Measurements from ENCODE around the gene DDX4. TPM values are rescaled to one million over a fixed set of nuclear protein-coding genes. Genes with fewer than 3 reads are reported as not detected.

The DDX4 gene
- total RNA-seq, 1 donor from 2014 or later: not detected

GRCh38 chr5:55699041-55699688 is 38.7 kb upstream of the DDX4 start:
- no peak overlapping the region for H3K27ac Mint-ChIP-seq
- TF ChIP-seq CTCF (IDR thresholded peaks at IDR 0.05; ENCODE audit: unreplicated experiment): no peak
- H3K27me3 Mint-ChIP-seq (ENCODE audit: low read depth): no peaks in the 10 kb centered on the region
- H3K9me3 Mint-ChIP-seq: peaks cover 7% of the 10 kb centered on the region
- H3K4me3 Mint-ChIP-seq: no peak overlapping the region
- no peak for DNase-seq (ENCODE audit: low spot score in 2 of 2, unreplicated experiment in 2 of 2)
- H3K36me3 Mint-ChIP-seq: peaks cover 46% of the 10 kb centered on the region
- H3K4me1 Mint-ChIP-seq: no peaks in the 10 kb centered on the region

GRCh38 chr5:55700745-55701144 is 37.1 kb upstream of the DDX4 start:
- H3K36me3 Mint-ChIP-seq: peaks cover 39% of the 10 kb centered on the region
- no peak for TF ChIP-seq CTCF (IDR thresholded peaks at IDR 0.05; ENCODE audit: unreplicated experiment)
- no peaks in the 10 kb centered on the region for H3K4me1 Mint-ChIP-seq
- peaks cover 7% of the 10 kb centered on the region for H3K9me3 Mint-ChIP-seq
- H3K4me3 Mint-ChIP-seq: no peak overlapping the region
- no peak for DNase-seq (ENCODE audit: low spot score in 2 of 2, unreplicated experiment in 2 of 2)
- no peak overlapping the region for H3K27ac Mint-ChIP-seq
- H3K27me3 Mint-ChIP-seq (ENCODE audit: low read depth): no peaks in the 10 kb centered on the region

GRCh38 chr5:55701462-55702103 is 36.3 kb upstream of the DDX4 start:
- no peak for DNase-seq (ENCODE audit: low spot score in 2 of 2, unreplicated experiment in 2 of 2)
- Mint-ChIP-seq H3K4me1 (no peaks in the 10 kb centered on the region), H3K27me3 (ENCODE audit: low read depth) (no peaks in the 10 kb centered on the region), H3K36me3 (peaks cover 39% of the 10 kb centered on the region), H3K27ac (no peak overlapping the region), H3K4me3 (no peak overlapping the region), H3K9me3 (peaks cover 7% of the 10 kb centered on the region)
- TF ChIP-seq CTCF (IDR thresholded peaks at IDR 0.05; ENCODE audit: unreplicated experiment): no peak

GRCh38 chr5:55702598-55703345 is 35.1 kb upstream of the DDX4 start:
- Mint-ChIP-seq H3K9me3 (peaks cover 7% of the 10 kb centered on the region), H3K4me1 (no peaks in the 10 kb centered on the region), H3K4me3 (no peak overlapping the region), H3K36me3 (peaks cover 34% of the 10 kb centered on the region), H3K27me3 (ENCODE audit: low read depth) (no peaks in the 10 kb centered on the region), H3K27ac (no peak overlapping the region)
- DNase-seq (ENCODE audit: low spot score in 2 of 2, unreplicated experiment in 2 of 2): no peak
- TF ChIP-seq CTCF (IDR thresholded peaks at IDR 0.05; ENCODE audit: unreplicated experiment): no peak

- H3K4me1 Mint-ChIP-seq: peaks cover 2% of the 10 kb centered on the region
- no peaks in the 10 kb centered on the region for H3K27me3 Mint-ChIP-seq (ENCODE audit: low read depth)
- no peak overlapping the region for H3K4me3 Mint-ChIP-seq
- H3K9me3 Mint-ChIP-seq: no peaks in the 10 kb centered on the region
- no peak for DNase-seq (ENCODE audit: low spot score in 2 of 2, unreplicated experiment in 2 of 2)
- H3K27ac Mint-ChIP-seq: no peak overlapping the region
- H3K36me3 Mint-ChIP-seq: peaks cover 25% of the 10 kb centered on the region
- TF ChIP-seq CTCF (IDR thresholded peaks at IDR 0.05; ENCODE audit: unreplicated experiment): no peak
Measured at GRCh38 chr5:55706230-55706629, 31.6 kb upstream of the DDX4 start.
